OCI-LY3 (cell line): ENCODE results near the gene HSPBP1.

Source experiments
- H2AFZ ChIP-seq: fragments of 200-600, 300-600 bp; shearing (Covaris generic); 2 replicates; pipeline ENCODE4 v1.6.0; 2014; ENCODE audit warnings: antibody characterized with exemption, low read depth, low read length
- H3K27ac ChIP-seq: fragments of 200-600, 300-600 bp; sonication (generic); 2 replicates; pipeline ENCODE4 v1.5.1; 2014; ENCODE audit warnings: mild to moderate bottlenecking, low read length, moderate library complexity, mixed read lengths
- H3K27me3 ChIP-seq: fragments of 200-600, 300-600 bp; sonication (generic); 2 replicates; pipeline ENCODE4 v1.6.1; 2014; ENCODE audit warnings: low read depth, low read length, mixed read lengths
- H3K36me3 ChIP-seq: fragments of 200-600, 300-600 bp; sonication (generic); replicated peaks from 2 replicates; pipeline ENCODE3; 2014; ENCODE audit warnings: low read depth, low read length, mixed read lengths
- H3K4me1 ChIP-seq: fragments of 300-600, 200-600 bp; sonication (generic); 2 replicates; pipeline ENCODE4 v1.6.1; 2014; ENCODE audit warnings: low read length, mixed read lengths
- H3K4me2 ChIP-seq: fragments of 200-600, 300-600 bp; sonication (generic); 2 replicates; pipeline ENCODE4 v1.6.1; 2014; ENCODE audit warnings: low read length, mixed read lengths
- H3K4me3 ChIP-seq: fragments of 300-600, 200-600 bp; sonication (generic); 2 replicates; pipeline ENCODE4 v1.5.1; 2014; ENCODE audit warnings: antibody characterized with exemption, mild to moderate bottlenecking, low read length, moderate library complexity
- H3K79me2 ChIP-seq: fragments of 300-600, 200-600 bp; shearing (Covaris generic); 2 replicates; pipeline ENCODE4 v1.6.1; 2014; ENCODE audit warnings: mild to moderate bottlenecking, low read length, mixed read lengths
- H3K9ac ChIP-seq: fragments of 300-600, 200-600 bp; shearing (Covaris generic); 2 replicates; pipeline ENCODE4 v1.6.0; 2014; ENCODE audit warnings: mild to moderate bottlenecking, low read length, moderate library complexity
- H3K9me3 ChIP-seq: fragments of 200-600, 300-600 bp; shearing (Covaris generic); 2 replicates; pipeline ENCODE4 v1.6.1; 2014; ENCODE audit warnings: low read length, mixed read lengths; ENCODE audit not compliant: insufficient read depth
- H4K20me1 ChIP-seq: fragments of 200-600, 300-600 bp; sonication (generic); 2 replicates; pipeline ENCODE4 v1.6.1; 2016; ENCODE audit warnings: low read length, mixed read lengths; ENCODE audit not compliant: insufficient read depth
- EZH2phosphoT487 ChIP-seq: fragments of 200-600 bp; shearing (Covaris generic); IDR thresholded peaks from 2 replicates; pipeline ENCODE4 v1.6.1; 2018; ENCODE audit warnings: antibody characterized with exemption, mixed run types, low read depth
- TF ChIP-seq, protein P1 (sequence below): fragments of 200-600, 300-600 bp; sonication (generic); IDR thresholded peaks from 2 replicates; pipeline ENCODE4 v1.5.1; 2014; ENCODE audit warnings: antibody characterized with exemption, low read length, low read depth

HSPBP1 gene

GRCh38 chr19:55212447-55212846 lies 67.5 kb downstream of the HSPBP1 start:
- Histone ChIP-seq H3K27ac (no peak overlapping the region), H3K79me2 (no peaks in the 10 kb centered on the region), H3K9me3 (peaks cover 7% of the 10 kb centered on the region), H3K4me3 (no peak overlapping the region), H4K20me1 (no peaks in the 10 kb centered on the region), H3K36me3 (no peaks in the 10 kb centered on the region), H3K9ac (no peak overlapping the region), H3K4me1 (no peaks in the 10 kb centered on the region), H3K27me3 (no peaks in the 10 kb centered on the region), H3K4me2 (no peak overlapping the region), H2AFZ (no peak overlapping the region)
- TF ChIP-seq, protein P1, sequence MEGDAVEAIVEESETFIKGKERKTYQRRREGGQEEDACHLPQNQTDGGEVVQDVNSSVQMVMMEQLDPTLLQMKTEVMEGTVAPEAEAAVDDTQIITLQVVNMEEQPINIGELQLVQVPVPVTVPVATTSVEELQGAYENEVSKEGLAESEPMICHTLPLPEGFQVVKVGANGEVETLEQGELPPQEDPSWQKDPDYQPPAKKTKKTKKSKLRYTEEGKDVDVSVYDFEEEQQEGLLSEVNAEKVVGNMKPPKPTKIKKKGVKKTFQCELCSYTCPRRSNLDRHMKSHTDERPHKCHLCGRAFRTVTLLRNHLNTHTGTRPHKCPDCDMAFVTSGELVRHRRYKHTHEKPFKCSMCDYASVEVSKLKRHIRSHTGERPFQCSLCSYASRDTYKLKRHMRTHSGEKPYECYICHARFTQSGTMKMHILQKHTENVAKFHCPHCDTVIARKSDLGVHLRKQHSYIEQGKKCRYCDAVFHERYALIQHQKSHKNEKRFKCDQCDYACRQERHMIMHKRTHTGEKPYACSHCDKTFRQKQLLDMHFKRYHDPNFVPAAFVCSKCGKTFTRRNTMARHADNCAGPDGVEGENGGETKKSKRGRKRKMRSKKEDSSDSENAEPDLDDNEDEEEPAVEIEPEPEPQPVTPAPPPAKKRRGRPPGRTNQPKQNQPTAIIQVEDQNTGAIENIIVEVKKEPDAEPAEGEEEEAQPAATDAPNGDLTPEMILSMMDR = peak; percentile 51
- no peak for TF ChIP-seq EZH2phosphoT487
